ENCODE data around the gene MECP2.

GRCh38 chrX:154026136-154027021 lies 71.1 kb downstream of the MECP2 start:
- TF ChIP-seq, protein P1, sequence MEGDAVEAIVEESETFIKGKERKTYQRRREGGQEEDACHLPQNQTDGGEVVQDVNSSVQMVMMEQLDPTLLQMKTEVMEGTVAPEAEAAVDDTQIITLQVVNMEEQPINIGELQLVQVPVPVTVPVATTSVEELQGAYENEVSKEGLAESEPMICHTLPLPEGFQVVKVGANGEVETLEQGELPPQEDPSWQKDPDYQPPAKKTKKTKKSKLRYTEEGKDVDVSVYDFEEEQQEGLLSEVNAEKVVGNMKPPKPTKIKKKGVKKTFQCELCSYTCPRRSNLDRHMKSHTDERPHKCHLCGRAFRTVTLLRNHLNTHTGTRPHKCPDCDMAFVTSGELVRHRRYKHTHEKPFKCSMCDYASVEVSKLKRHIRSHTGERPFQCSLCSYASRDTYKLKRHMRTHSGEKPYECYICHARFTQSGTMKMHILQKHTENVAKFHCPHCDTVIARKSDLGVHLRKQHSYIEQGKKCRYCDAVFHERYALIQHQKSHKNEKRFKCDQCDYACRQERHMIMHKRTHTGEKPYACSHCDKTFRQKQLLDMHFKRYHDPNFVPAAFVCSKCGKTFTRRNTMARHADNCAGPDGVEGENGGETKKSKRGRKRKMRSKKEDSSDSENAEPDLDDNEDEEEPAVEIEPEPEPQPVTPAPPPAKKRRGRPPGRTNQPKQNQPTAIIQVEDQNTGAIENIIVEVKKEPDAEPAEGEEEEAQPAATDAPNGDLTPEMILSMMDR (conservative IDR thresholded peaks at IDR 0.05; ENCODE audit: low read length), result no peak
- no peak for TF ChIP-seq EZH2phosphoT487 (IDR thresholded peaks at IDR 0.05; ENCODE audit: borderline replicate concordance, low read depth, low read length)
